ENCODE data around the gene MYO9B.

The MYO9B gene

GRCh38 chr19:17088552-17088951 lies 13.0 kb downstream of the MYO9B start:
- no peak overlapping the region for H3K9ac ChIP-seq (ENCODE audit: low read length)
- H3K79me2 ChIP-seq (ENCODE audit: insufficient read depth, low read length), result peaks cover 19% of the 10 kb centered on the region
- no peaks in the 10 kb centered on the region for H3K9me2 ChIP-seq (ENCODE audit: low read depth, low read length)
- H3K9me3 ChIP-seq (ENCODE audit: low read length), result no peaks in the 10 kb centered on the region; the same call in 1 of the 2 replicates
- no peak overlapping the region for H3K4me3 ChIP-seq (ENCODE audit: low read depth, low read length, poor library complexity, severe bottlenecking)
- H3K4me2 ChIP-seq (ENCODE audit: low read length), result no peak overlapping the region
- no peak for TF ChIP-seq CTCF (IDR thresholded peaks at IDR 0.05; ENCODE audit: low read length)
- no peak for TF ChIP-seq EZH2 (IDR thresholded peaks at IDR 0.05; ENCODE audit: borderline replicate concordance, low read length)
- peaks cover 15% of the 10 kb centered on the region; the same call in 1 of the 2 replicates for H3K36me3 ChIP-seq (ENCODE audit: insufficient read depth, low read length)
- no peaks in the 10 kb centered on the region for H3F3A ChIP-seq (ENCODE audit: insufficient read depth, low read length)
- H3K27me3 ChIP-seq (ENCODE audit: insufficient read depth, low read length), result no peaks in the 10 kb centered on the region
- no peak overlapping the region for H2AFZ ChIP-seq (ENCODE audit: low read length)
- H4K20me1 ChIP-seq (ENCODE audit: insufficient read depth, low read length), result no peaks in the 10 kb centered on the region
- peaks cover 32% of the 10 kb centered on the region for H3K4me1 ChIP-seq (ENCODE audit: insufficient read depth, low read length, severe bottlenecking)
- no peak overlapping the region for H3K27ac ChIP-seq (ENCODE audit: low read depth, low read length, poor library complexity, severe bottlenecking)

- no peaks in the 10 kb centered on the region for H3F3A ChIP-seq (ENCODE audit: insufficient read depth, low read length)
- H4K20me1 ChIP-seq (ENCODE audit: insufficient read depth, low read length), result no peaks in the 10 kb centered on the region
- no peak overlapping the region for H3K9ac ChIP-seq (ENCODE audit: low read length)
- H3K9me2 ChIP-seq (ENCODE audit: low read depth, low read length), result no peaks in the 10 kb centered on the region
- peaks cover 25% of the 10 kb centered on the region; the same call in 1 of the 2 replicates for H3K36me3 ChIP-seq (ENCODE audit: insufficient read depth, low read length)
- H3K27ac ChIP-seq (ENCODE audit: low read depth, low read length, poor library complexity, severe bottlenecking), result no peak overlapping the region
- no peaks in the 10 kb centered on the region for H3K27me3 ChIP-seq (ENCODE audit: insufficient read depth, low read length)
- TF ChIP-seq EZH2 (IDR thresholded peaks at IDR 0.05; ENCODE audit: borderline replicate concordance, low read length) (no peak), CTCF (IDR thresholded peaks at IDR 0.05; ENCODE audit: low read length) (no peak)
- no peak overlapping the region for H2AFZ ChIP-seq (ENCODE audit: low read length)
- no peak overlapping the region for H3K4me3 ChIP-seq (ENCODE audit: low read depth, low read length, poor library complexity, severe bottlenecking)
- no peak overlapping the region for H3K4me2 ChIP-seq (ENCODE audit: low read length)
- H3K4me1 ChIP-seq (ENCODE audit: insufficient read depth, low read length, severe bottlenecking), result peaks cover 32% of the 10 kb centered on the region
- peaks cover 29% of the 10 kb centered on the region for H3K79me2 ChIP-seq (ENCODE audit: insufficient read depth, low read length)
- H3K9me3 ChIP-seq (ENCODE audit: low read length), result no peaks in the 10 kb centered on the region; the same call in 1 of the 2 replicates
Measured at GRCh38 chr19:17090583-17090982, 15.0 kb downstream of the MYO9B start.

GRCh38 chr19:17091758-17092333 lies 16.3 kb downstream of the MYO9B start:
- no peak overlapping the region for H2AFZ ChIP-seq (ENCODE audit: low read length)
- H3K36me3 ChIP-seq (ENCODE audit: insufficient read depth, low read length), result peaks cover 24% of the 10 kb centered on the region; the same call in 1 of the 2 replicates
- no peaks in the 10 kb centered on the region for H3K27me3 ChIP-seq (ENCODE audit: insufficient read depth, low read length)
- peaks cover 37% of the 10 kb centered on the region for H3K79me2 ChIP-seq (ENCODE audit: insufficient read depth, low read length)
- no peaks in the 10 kb centered on the region for H4K20me1 ChIP-seq (ENCODE audit: insufficient read depth, low read length)
- TF ChIP-seq CTCF (IDR thresholded peaks at IDR 0.05; ENCODE audit: low read length) (no peak), EZH2 (IDR thresholded peaks at IDR 0.05; ENCODE audit: borderline replicate concordance, low read length) (no peak)
- peaks cover 32% of the 10 kb centered on the region for H3K4me1 ChIP-seq (ENCODE audit: insufficient read depth, low read length, severe bottlenecking)
- H3K4me3 ChIP-seq (ENCODE audit: low read depth, low read length, poor library complexity, severe bottlenecking), result no peak overlapping the region
- H3K9me2 ChIP-seq (ENCODE audit: low read depth, low read length), result no peaks in the 10 kb centered on the region
- no peak overlapping the region; the same call in 1 of the 2 replicates for H3K9ac ChIP-seq (ENCODE audit: low read length)
- peak overlapping the region; percentile 11; the same call in 1 of the 2 replicates for H3K4me2 ChIP-seq (ENCODE audit: low read length)
- H3K9me3 ChIP-seq (ENCODE audit: low read length), result no peaks in the 10 kb centered on the region; the same call in 1 of the 2 replicates
- no peaks in the 10 kb centered on the region for H3F3A ChIP-seq (ENCODE audit: insufficient read depth, low read length)
- H3K27ac ChIP-seq (ENCODE audit: low read depth, low read length, poor library complexity, severe bottlenecking), result peak overlapping the region; percentile 55
